ENCODE measurements around the gene KITLG.
A peak's percentile ranks its signal among the peaks of the same experiment; 100 is the strongest.

GRCh38 chr12:88579161-88579517, 1.1 kb downstream of the KITLG start:
- TF ChIP-seq, protein P1, sequence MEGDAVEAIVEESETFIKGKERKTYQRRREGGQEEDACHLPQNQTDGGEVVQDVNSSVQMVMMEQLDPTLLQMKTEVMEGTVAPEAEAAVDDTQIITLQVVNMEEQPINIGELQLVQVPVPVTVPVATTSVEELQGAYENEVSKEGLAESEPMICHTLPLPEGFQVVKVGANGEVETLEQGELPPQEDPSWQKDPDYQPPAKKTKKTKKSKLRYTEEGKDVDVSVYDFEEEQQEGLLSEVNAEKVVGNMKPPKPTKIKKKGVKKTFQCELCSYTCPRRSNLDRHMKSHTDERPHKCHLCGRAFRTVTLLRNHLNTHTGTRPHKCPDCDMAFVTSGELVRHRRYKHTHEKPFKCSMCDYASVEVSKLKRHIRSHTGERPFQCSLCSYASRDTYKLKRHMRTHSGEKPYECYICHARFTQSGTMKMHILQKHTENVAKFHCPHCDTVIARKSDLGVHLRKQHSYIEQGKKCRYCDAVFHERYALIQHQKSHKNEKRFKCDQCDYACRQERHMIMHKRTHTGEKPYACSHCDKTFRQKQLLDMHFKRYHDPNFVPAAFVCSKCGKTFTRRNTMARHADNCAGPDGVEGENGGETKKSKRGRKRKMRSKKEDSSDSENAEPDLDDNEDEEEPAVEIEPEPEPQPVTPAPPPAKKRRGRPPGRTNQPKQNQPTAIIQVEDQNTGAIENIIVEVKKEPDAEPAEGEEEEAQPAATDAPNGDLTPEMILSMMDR (IDR thresholded peaks at IDR 0.05): peak; percentile 27 to 37 (median 34)
- no peak for TF ChIP-seq POLR2A (IDR thresholded peaks at IDR 0.05)
